Ureter (tissue), 1 donor: ENCODE data around the gene PC. TPM values are rescaled to one million over a fixed set of nuclear protein-coding genes. Genes with fewer than 3 reads are reported as not detected.

Source experiments
- total RNA-seq: library from RNA; stranded (reverse); gene quantifications from one replicate; pipeline ENCODE4 v1.2.4, GENCODE V29; 2023
- donor health status: DM: yes; HTN: yes; CAD: no.

PC gene
- total RNA-seq, 1 donor from 2014 or later, result 12.7 TPM

Other genes with a start within 250 kb of the PC start
- 33.7 TPM for gene SPTBN2, start 229.2 kb downstream of the PC start, total RNA-seq
- 17.6 TPM for gene RCE1, start 114.9 kb downstream of the PC start, total RNA-seq
- 18.3 TPM for gene LRFN4, start 101.3 kb downstream of the PC start, total RNA-seq
- gene C11orf86, start 16.9 kb upstream of the PC start, total RNA-seq, result not detected
- gene SYT12, start 64.8 kb upstream of the PC start, total RNA-seq, result 4.8 TPM
- 15.2 TPM for gene RHOD, start 98.5 kb upstream of the PC start, total RNA-seq
- gene KDM2A, start 160.9 kb upstream of the PC start, total RNA-seq, result 106 TPM